HEK293 (cell line): Measurements from ENCODE around the gene LAMTOR1.

ENCODE experiments used
- CTCF ChIP-seq: fragments of 450-650 bp; formaldehyde crosslinking; IDR thresholded peaks from 2 replicates; pipeline ENCODE4 v1.5.1; 2016; ENCODE audit warnings: missing biosample characterization, missing genetic modification characterization
- HIC1 ChIP-seq: fragments of 450-650 bp; formaldehyde crosslinking; IDR thresholded peaks from 2 replicates; pipeline ENCODE4 v1.5.1; 2016; ENCODE audit warnings: missing biosample characterization, missing genetic modification characterization
- IKZF3 ChIP-seq: fragments of 450-650 bp; IDR thresholded peaks from 2 replicates; pipeline ENCODE4 v1.5.0; 2018; ENCODE audit warnings: missing biosample characterization, mild to moderate bottlenecking, missing genetic modification characterization, moderate library complexity
- REST ChIP-seq: fragments of 450-650 bp; formaldehyde crosslinking; IDR thresholded peaks from 2 replicates; pipeline ENCODE4 v1.5.1; 2016; ENCODE audit warnings: missing biosample characterization, missing genetic modification characterization
- TSHZ1 ChIP-seq: fragments of 450-650 bp; formaldehyde crosslinking; IDR thresholded peaks from 2 replicates; pipeline ENCODE4 v1.5.1; 2016; ENCODE audit warnings: missing biosample characterization, missing genetic modification characterization, borderline replicate concordance
- YY1 ChIP-seq: fragments of 450-650 bp; formaldehyde crosslinking; IDR thresholded peaks from 2 replicates; pipeline ENCODE4 v1.5.1; 2018; ENCODE audit warnings: missing biosample characterization, missing genetic modification characterization
- ZBTB11 ChIP-seq: fragments of 450-650 bp; formaldehyde crosslinking; conservative IDR thresholded peaks from 2 replicates; pipeline ENCODE4 v1.5.1; 2016; ENCODE audit warnings: low read depth, missing biosample characterization, missing genetic modification characterization
- ZBTB48 ChIP-seq: fragments of 450-650 bp; formaldehyde crosslinking; IDR thresholded peaks from 2 replicates; pipeline ENCODE4 v1.5.1; 2016; ENCODE audit warnings: missing biosample characterization, missing genetic modification characterization
- ZNF121 ChIP-seq: fragments of 450-650 bp; formaldehyde crosslinking; IDR thresholded peaks from 2 replicates; pipeline ENCODE4 v1.5.1; 2016; ENCODE audit warnings: missing biosample characterization, missing genetic modification characterization
- ZNF214 ChIP-seq: fragments of 450-650 bp; formaldehyde crosslinking; IDR thresholded peaks from 2 replicates; pipeline ENCODE4 v1.5.1; 2017; ENCODE audit warnings: missing biosample characterization, mild to moderate bottlenecking, missing genetic modification characterization, borderline replicate concordance
- ZNF548 ChIP-seq: fragments of 450-650 bp; formaldehyde crosslinking; IDR thresholded peaks from 2 replicates; pipeline ENCODE4 v1.5.1; 2016; ENCODE audit warnings: missing biosample characterization, missing genetic modification characterization
- ZNF580 ChIP-seq: fragments of 450-650 bp; formaldehyde crosslinking; IDR thresholded peaks from 2 replicates; pipeline ENCODE4 v1.5.1; 2016; ENCODE audit warnings: missing biosample characterization, missing genetic modification characterization
- ZNF777 ChIP-seq: fragments of 450-650 bp; formaldehyde crosslinking; IDR thresholded peaks from 2 replicates; pipeline ENCODE4 v1.5.1; 2017; ENCODE audit warnings: missing biosample characterization, missing genetic modification characterization, borderline replicate concordance
- ZSCAN4 ChIP-seq: fragments of 450-650 bp; formaldehyde crosslinking; IDR thresholded peaks from 2 replicates; pipeline ENCODE4 v1.5.1; 2017; ENCODE audit warnings: missing biosample characterization, missing genetic modification characterization

- TF ChIP-seq ZNF777 (tag by site-specific recombination) = no peak
- no peak for TF ChIP-seq ZNF580
- TF ChIP-seq CTCF (tag by site-specific recombination) = no peak
- no peak for TF ChIP-seq HIC1 (tag by site-specific recombination)
- no peak for TF ChIP-seq ZBTB48 (tag by site-specific recombination)
- TF ChIP-seq ZNF214 = no peak
- no peak for TF ChIP-seq IKZF3 (tag by site-specific recombination)
- TF ChIP-seq ZBTB11 (tag by site-specific recombination) = no peak
- no peak for TF ChIP-seq ZSCAN4 (tag by site-specific recombination)
- no peak for TF ChIP-seq REST (tag by site-specific recombination)
- no peak for TF ChIP-seq YY1 (tag by site-specific recombination)
- no peak for TF ChIP-seq ZNF121 (tag by site-specific recombination)
- TF ChIP-seq ZNF548 = no peak
- TF ChIP-seq TSHZ1 = no peak
Measured at GRCh38 chr11:72150882-72151281, 47.8 kb upstream of the LAMTOR1 start.
